OCI-LY3 (cell line): Measurements from ENCODE around the gene CHN2.

ENCODE experiments used
- H2AFZ ChIP-seq: fragments of 200-600, 300-600 bp; shearing (Covaris generic); 2 replicates; pipeline ENCODE4 v1.6.0; 2014; ENCODE audit warnings: antibody characterized with exemption, low read depth, low read length
- H3K27ac ChIP-seq: fragments of 200-600, 300-600 bp; sonication (generic); 2 replicates; pipeline ENCODE4 v1.5.1; 2014; ENCODE audit warnings: mild to moderate bottlenecking, low read length, moderate library complexity, mixed read lengths
- H3K27me3 ChIP-seq: fragments of 200-600, 300-600 bp; sonication (generic); 2 replicates; pipeline ENCODE4 v1.6.1; 2014; ENCODE audit warnings: low read depth, low read length, mixed read lengths
- H3K36me3 ChIP-seq: fragments of 200-600, 300-600 bp; sonication (generic); replicated peaks from 2 replicates; pipeline ENCODE3; 2014; ENCODE audit warnings: low read depth, low read length, mixed read lengths
- H3K4me1 ChIP-seq: fragments of 300-600, 200-600 bp; sonication (generic); 2 replicates; pipeline ENCODE4 v1.6.1; 2014; ENCODE audit warnings: low read length, mixed read lengths
- H3K4me2 ChIP-seq: fragments of 200-600, 300-600 bp; sonication (generic); 2 replicates; pipeline ENCODE4 v1.6.1; 2014; ENCODE audit warnings: low read length, mixed read lengths
- H3K4me3 ChIP-seq: fragments of 300-600, 200-600 bp; sonication (generic); 2 replicates; pipeline ENCODE4 v1.5.1; 2014; ENCODE audit warnings: antibody characterized with exemption, mild to moderate bottlenecking, low read length, moderate library complexity
- H3K79me2 ChIP-seq: fragments of 300-600, 200-600 bp; shearing (Covaris generic); 2 replicates; pipeline ENCODE4 v1.6.1; 2014; ENCODE audit warnings: mild to moderate bottlenecking, low read length, mixed read lengths
- H3K9ac ChIP-seq: fragments of 300-600, 200-600 bp; shearing (Covaris generic); 2 replicates; pipeline ENCODE4 v1.6.0; 2014; ENCODE audit warnings: mild to moderate bottlenecking, low read length, moderate library complexity
- H3K9me3 ChIP-seq: fragments of 200-600, 300-600 bp; shearing (Covaris generic); 2 replicates; pipeline ENCODE4 v1.6.1; 2014; ENCODE audit warnings: low read length, mixed read lengths; ENCODE audit not compliant: insufficient read depth
- H4K20me1 ChIP-seq: fragments of 200-600, 300-600 bp; sonication (generic); 2 replicates; pipeline ENCODE4 v1.6.1; 2016; ENCODE audit warnings: low read length, mixed read lengths; ENCODE audit not compliant: insufficient read depth
- EZH2phosphoT487 ChIP-seq: fragments of 200-600 bp; shearing (Covaris generic); IDR thresholded peaks from 2 replicates; pipeline ENCODE4 v1.6.1; 2018; ENCODE audit warnings: antibody characterized with exemption, mixed run types, low read depth
- TF ChIP-seq, protein P1 (sequence below): fragments of 200-600, 300-600 bp; sonication (generic); IDR thresholded peaks from 2 replicates; pipeline ENCODE4 v1.5.1; 2014; ENCODE audit warnings: antibody characterized with exemption, low read length, low read depth

Gene CHN2

DNA sequence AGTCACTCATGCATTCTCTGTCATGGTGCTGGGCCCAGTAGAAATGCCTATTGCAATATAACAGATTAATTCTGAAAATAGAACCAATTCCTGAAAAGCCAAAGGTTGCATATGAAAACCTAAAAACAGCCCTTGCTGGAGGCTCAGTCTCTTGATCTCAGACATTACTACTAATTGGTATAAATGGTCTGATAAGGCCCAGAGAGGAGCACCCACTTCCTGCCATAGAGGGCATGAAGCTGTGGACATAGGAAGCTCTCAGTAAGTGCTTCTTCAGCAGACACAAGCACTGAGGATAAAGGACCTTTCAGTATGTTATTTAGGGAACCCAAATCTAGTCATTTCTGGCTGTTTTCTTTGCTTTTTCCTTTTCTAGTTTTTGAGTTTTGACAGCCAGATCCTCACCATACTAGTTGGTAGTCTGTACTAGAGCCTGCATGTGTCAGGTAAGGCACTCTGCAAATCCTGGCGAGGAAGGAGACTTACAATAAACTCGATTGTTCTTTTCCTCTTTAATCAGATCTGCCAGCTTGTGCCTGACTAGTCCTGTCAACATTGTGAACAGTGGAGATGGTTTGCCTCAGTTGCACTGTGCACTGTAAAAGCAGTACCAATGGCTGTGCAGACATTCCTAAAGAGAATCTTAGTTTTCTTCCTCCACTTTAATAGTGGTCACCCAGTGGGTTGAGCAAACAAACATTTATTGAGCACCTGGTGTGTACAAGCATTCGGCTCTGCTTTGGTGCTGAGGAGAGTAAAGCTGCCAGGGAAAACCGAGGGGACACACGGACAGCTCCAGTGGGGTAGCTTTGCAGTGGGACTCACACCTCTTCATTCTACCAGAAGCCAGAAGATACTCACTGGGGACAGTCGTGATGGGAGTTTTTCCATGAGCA, 140.9 kb downstream of the CHN2 start:
- Histone ChIP-seq H3K79me2 (no peaks in the 10 kb centered on the region), H3K4me3 (no peak overlapping the region), H3K4me2 (no peak overlapping the region), H3K9me3 (no peaks in the 10 kb centered on the region), H4K20me1 (no peaks in the 10 kb centered on the region), H3K27me3 (peaks cover 5% of the 10 kb centered on the region; the same call in 1 of the 2 replicates), H2AFZ (no peak overlapping the region), H3K9ac (no peak overlapping the region), H3K27ac (no peak overlapping the region), H3K36me3 (no peaks in the 10 kb centered on the region), H3K4me1 (no peaks in the 10 kb centered on the region)
- TF ChIP-seq EZH2phosphoT487, result no peak
- TF ChIP-seq, protein P1, sequence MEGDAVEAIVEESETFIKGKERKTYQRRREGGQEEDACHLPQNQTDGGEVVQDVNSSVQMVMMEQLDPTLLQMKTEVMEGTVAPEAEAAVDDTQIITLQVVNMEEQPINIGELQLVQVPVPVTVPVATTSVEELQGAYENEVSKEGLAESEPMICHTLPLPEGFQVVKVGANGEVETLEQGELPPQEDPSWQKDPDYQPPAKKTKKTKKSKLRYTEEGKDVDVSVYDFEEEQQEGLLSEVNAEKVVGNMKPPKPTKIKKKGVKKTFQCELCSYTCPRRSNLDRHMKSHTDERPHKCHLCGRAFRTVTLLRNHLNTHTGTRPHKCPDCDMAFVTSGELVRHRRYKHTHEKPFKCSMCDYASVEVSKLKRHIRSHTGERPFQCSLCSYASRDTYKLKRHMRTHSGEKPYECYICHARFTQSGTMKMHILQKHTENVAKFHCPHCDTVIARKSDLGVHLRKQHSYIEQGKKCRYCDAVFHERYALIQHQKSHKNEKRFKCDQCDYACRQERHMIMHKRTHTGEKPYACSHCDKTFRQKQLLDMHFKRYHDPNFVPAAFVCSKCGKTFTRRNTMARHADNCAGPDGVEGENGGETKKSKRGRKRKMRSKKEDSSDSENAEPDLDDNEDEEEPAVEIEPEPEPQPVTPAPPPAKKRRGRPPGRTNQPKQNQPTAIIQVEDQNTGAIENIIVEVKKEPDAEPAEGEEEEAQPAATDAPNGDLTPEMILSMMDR, result no peak

DNA sequence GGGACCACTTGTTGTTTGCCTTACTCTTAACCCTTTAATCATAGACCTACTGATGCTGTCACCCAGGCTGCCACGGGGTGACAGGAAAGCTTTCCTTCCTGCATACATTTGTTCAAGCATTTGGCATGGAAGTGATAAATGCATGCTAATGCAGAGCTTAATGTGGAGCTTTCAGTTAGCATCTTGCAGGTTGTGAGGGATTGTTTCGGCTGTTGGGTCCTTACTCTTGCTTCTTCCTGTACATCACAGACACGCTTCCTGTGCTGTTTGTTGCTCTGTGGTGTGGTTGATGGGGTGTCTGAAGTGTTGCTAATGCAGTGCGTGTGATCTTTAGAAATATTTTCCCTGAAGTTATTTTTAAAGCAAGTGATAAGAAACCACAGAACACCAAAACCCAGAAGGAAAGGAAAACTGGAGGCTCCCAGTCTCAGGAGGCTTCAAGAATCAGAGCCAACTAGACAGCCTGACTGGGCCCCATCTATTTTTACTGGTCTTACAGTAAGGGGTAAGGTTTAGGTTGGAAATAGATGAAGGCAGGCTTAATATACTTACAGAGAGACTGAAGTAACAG, 143.1 kb downstream of the CHN2 start:
- Histone ChIP-seq H3K4me1 (no peaks in the 10 kb centered on the region), H3K4me3 (no peak overlapping the region), H3K4me2 (no peak overlapping the region), H3K9ac (no peak overlapping the region), H3K79me2 (no peaks in the 10 kb centered on the region), H3K9me3 (no peaks in the 10 kb centered on the region), H3K27me3 (peaks cover 5% of the 10 kb centered on the region; the same call in 1 of the 2 replicates), H3K36me3 (no peaks in the 10 kb centered on the region), H2AFZ (no peak overlapping the region), H3K27ac (no peak overlapping the region), H4K20me1 (no peaks in the 10 kb centered on the region)
- TF ChIP-seq, protein P1, result no peak
- no peak for TF ChIP-seq EZH2phosphoT487

DNA sequence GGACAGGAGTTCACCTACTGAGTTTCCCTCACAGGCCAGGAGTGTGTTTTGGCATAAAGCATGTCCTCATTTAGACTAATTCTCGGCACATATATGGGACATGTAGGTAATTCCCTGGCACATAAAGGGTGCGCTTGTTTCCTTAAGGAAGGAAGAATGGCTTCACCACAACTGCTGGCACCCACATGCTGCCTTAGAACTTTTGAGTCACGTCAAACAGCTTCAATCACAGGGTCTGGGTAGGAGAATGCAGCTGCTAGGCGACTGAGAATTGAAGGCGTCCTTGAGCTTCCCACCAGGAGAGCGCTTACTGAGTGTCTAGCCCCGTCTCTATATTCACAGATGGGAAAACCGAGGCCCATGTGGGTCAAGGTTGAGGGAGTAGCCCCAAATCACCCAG, 146.1 kb downstream of the CHN2 start:
- Histone ChIP-seq H2AFZ (no peak overlapping the region), H3K9me3 (no peaks in the 10 kb centered on the region), H3K4me3 (no peak overlapping the region), H3K9ac (no peak overlapping the region), H3K4me2 (no peak overlapping the region), H3K36me3 (no peaks in the 10 kb centered on the region), H3K79me2 (no peaks in the 10 kb centered on the region), H3K27ac (no peak overlapping the region), H4K20me1 (no peaks in the 10 kb centered on the region), H3K27me3 (peaks cover 5% of the 10 kb centered on the region; the same call in 1 of the 2 replicates), H3K4me1 (peaks cover 13% of the 10 kb centered on the region)
- no peak for TF ChIP-seq EZH2phosphoT487
- TF ChIP-seq, protein P1, result no peak

DNA sequence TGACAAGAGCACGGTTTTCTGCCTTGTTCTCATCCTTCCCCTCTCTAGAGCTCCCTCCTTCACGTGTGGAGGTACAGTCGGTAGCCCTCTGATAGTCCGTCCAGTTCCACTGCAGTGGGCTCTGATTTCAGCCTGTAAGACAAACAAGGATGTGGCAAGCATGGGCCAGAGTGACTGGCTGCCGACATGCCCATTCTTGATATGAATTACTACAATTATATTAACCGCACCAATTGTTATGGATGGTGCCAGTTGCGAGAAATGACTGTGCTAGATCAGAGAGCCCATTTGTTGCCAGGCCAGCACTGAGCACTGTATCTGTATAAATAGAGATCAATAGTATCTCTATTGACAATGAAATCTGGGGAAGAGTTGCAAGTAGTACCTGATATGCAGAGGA, 146.6 kb downstream of the CHN2 start:
- Histone ChIP-seq H3K27me3 (peaks cover 5% of the 10 kb centered on the region), H4K20me1 (no peaks in the 10 kb centered on the region), H3K27ac (no peak overlapping the region), H3K79me2 (no peaks in the 10 kb centered on the region), H2AFZ (no peak overlapping the region), H3K9ac (no peak overlapping the region), H3K4me3 (no peak overlapping the region), H3K4me1 (peaks cover 13% of the 10 kb centered on the region), H3K36me3 (no peaks in the 10 kb centered on the region), H3K4me2 (no peak overlapping the region), H3K9me3 (no peaks in the 10 kb centered on the region)
- TF ChIP-seq, protein P1, result no peak
- TF ChIP-seq EZH2phosphoT487, result no peak
